Measurements from ENCODE around the gene C1orf50.

DNA sequence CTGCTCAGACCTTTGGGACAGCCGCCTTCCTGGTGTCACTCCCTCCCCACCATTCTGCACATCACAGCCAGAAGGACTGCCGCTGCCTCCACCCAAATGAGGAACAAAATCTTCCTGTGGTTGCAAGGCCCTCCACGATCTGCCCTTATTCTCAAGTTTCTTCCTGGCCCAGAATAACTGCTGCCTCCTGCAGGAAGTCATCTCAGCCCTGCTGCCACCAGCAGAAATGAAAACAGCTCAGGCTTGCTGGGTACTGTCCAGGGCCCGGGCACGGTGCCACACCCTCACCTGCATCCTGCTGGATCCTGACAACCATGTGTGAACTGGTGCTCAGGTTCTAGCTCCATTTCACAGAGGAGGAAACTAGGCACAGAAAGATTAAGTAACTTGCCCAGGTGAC lies 29.8 kb upstream of the C1orf50 start:
- no peak for TF ChIP-seq EZH2 (IDR thresholded peaks at IDR 0.05; ENCODE audit: insufficient read depth, poor library complexity, severe bottlenecking)
- TF ChIP-seq EZH2phosphoT487 (IDR thresholded peaks at IDR 0.05; ENCODE audit: insufficient read depth, low read depth), result no peak
